ENCODE measurements around the gene CCDC142. TPM values are rescaled to one million over a fixed set of nuclear protein-coding genes. Genes with fewer than 3 reads are reported as not detected.

The CCDC142 gene
- total and polyA plus RNA-seq, 9 of the 15 experiments (the other 6 are each of a cell fraction or from before 2014, with no cell fraction given): 0.55 to 11.7 (median 7.2) TPM

DNA sequence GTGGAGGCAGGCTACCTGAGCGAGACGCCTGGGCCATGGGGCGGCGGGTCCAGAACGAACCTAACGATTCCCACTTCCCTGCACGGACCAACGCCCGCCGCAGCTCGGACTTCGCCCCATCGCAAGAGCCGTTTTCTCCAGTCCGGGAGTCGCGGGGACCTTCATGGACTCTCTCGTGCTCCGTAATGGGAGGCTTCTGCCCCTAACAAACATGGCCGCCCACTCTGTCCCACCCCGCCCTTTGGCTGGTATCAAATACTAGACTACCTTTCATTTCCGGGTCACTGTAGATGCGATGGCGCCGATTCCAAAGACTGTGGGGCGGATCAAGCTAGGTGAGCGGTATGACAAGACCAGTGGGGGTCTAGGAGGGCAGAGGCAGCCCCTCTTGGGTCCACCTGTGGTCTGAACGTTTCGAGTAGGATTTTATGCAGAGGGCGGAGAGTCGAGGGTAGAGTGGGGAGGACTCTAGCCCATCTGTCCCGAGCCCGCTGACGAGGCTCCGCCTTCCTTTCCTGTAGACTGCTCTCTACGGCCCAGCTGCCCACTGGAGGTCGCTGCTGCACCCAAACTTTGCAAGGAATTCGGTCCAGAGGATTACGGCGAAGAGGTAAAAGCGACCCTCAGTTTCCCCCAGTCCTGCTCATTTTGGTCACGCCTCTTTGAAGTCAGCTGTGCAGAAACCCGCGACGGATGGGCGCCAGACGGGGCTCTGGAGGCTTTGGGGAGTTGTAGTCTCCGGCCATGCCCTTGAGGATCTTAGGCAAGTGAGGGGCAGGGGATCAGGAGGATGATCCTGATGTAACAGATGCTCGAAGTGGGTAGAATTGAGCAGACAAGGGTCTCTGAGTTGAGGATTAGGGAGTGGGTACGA is at the start of gene CCDC142, which contains the start of gene TTC31 (continued):
- TF ChIP-seq, protein P1, sequence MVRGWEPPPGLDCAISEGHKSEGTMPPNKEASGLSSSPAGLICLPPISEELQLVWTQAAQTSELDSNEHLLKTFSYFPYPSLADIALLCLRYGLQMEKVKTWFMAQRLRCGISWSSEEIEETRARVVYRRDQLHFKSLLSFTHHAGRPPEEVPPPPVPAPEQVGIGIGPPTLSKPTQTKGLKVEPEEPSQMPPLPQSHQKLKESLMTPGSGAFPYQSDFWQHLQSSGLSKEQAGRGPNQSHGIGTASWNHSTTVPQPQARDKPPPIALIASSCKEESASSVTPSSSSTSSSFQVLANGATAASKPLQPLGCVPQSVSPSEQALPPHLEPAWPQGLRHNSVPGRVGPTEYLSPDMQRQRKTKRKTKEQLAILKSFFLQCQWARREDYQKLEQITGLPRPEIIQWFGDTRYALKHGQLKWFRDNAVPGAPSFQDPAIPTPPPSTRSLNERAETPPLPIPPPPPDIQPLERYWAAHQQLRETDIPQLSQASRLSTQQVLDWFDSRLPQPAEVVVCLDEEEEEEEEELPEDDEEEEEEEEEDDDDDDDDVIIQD (CRISPR knock-in tag; IDR thresholded peaks at IDR 0.05): no peak
- TF ChIP-seq, protein P2, sequence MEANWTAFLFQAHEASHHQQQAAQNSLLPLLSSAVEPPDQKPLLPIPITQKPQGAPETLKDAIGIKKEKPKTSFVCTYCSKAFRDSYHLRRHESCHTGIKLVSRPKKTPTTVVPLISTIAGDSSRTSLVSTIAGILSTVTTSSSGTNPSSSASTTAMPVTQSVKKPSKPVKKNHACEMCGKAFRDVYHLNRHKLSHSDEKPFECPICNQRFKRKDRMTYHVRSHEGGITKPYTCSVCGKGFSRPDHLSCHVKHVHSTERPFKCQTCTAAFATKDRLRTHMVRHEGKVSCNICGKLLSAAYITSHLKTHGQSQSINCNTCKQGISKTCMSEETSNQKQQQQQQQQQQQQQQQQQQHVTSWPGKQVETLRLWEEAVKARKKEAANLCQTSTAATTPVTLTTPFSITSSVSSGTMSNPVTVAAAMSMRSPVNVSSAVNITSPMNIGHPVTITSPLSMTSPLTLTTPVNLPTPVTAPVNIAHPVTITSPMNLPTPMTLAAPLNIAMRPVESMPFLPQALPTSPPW (CRISPR knock-in tag; IDR thresholded peaks at IDR 0.05): peak; percentile 78
- TF ChIP-seq THRAP3 (IDR thresholded peaks at IDR 0.05; ENCODE audit: borderline replicate concordance): no peak
- no peak for TF ChIP-seq MAFG (tag; conservative IDR thresholded peaks at IDR 0.05)
- peak; percentile 42; the same call in 1 of the 2 replicates for TF ChIP-seq ZNF584 (CRISPR knock-in tag; IDR thresholded peaks at IDR 0.05; ENCODE audit: low read depth)
- TF ChIP-seq, protein P3, sequence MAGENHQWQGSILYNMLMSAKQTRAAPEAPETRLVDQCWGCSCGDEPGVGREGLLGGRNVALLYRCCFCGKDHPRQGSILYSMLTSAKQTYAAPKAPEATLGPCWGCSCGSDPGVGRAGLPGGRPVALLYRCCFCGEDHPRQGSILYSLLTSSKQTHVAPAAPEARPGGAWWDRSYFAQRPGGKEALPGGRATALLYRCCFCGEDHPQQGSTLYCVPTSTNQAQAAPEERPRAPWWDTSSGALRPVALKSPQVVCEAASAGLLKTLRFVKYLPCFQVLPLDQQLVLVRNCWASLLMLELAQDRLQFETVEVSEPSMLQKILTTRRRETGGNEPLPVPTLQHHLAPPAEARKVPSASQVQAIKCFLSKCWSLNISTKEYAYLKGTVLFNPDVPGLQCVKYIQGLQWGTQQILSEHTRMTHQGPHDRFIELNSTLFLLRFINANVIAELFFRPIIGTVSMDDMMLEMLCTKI (IDR thresholded peaks at IDR 0.05; ENCODE audit: partially characterized antibody): no peak
- TF ChIP-seq, protein P4, sequence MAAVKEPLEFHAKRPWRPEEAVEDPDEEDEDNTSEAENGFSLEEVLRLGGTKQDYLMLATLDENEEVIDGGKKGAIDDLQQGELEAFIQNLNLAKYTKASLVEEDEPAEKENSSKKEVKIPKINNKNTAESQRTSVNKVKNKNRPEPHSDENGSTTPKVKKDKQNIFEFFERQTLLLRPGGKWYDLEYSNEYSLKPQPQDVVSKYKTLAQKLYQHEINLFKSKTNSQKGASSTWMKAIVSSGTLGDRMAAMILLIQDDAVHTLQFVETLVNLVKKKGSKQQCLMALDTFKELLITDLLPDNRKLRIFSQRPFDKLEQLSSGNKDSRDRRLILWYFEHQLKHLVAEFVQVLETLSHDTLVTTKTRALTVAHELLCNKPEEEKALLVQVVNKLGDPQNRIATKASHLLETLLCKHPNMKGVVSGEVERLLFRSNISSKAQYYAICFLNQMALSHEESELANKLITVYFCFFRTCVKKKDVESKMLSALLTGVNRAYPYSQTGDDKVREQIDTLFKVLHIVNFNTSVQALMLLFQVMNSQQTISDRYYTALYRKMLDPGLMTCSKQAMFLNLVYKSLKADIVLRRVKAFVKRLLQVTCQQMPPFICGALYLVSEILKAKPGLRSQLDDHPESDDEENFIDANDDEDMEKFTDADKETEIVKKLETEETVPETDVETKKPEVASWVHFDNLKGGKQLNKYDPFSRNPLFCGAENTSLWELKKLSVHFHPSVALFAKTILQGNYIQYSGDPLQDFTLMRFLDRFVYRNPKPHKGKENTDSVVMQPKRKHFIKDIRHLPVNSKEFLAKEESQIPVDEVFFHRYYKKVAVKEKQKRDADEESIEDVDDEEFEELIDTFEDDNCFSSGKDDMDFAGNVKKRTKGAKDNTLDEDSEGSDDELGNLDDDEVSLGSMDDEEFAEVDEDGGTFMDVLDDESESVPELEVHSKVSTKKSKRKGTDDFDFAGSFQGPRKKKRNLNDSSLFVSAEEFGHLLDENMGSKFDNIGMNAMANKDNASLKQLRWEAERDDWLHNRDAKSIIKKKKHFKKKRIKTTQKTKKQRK (IDR thresholded peaks at IDR 0.05; ENCODE audit: borderline replicate concordance, low read depth, low read length): no peak
- no peak for TF ChIP-seq ZNF165 (CRISPR knock-in tag; IDR thresholded peaks at IDR 0.05; ENCODE audit: borderline replicate concordance)
- TF ChIP-seq ZKSCAN1 (IDR thresholded peaks at IDR 0.05; ENCODE audit: low read depth, low read length): no peak
- no peak; a peak in 1 of 4 replicates for TF ChIP-seq KDM4B (IDR thresholded peaks at IDR 0.05; ENCODE audit: borderline replicate concordance in 2 of 2, low read depth in 1 of 2)
- TF ChIP-seq KLF1 (tag; IDR thresholded peaks at IDR 0.05): no peak
- TF ChIP-seq DMBX1 (CRISPR knock-in tag; IDR thresholded peaks at IDR 0.05; ENCODE audit: borderline replicate concordance): peak; percentile 26; the same call in 1 of the 2 replicates
- TF ChIP-seq PML (IDR thresholded peaks at IDR 0.05; ENCODE audit: low read length): peak; percentile 68
- no peak for TF ChIP-seq OTX1 (CRISPR knock-in tag; IDR thresholded peaks at IDR 0.05)
- no peak; the same call in 1 of the 2 replicates for TF ChIP-seq SMAD4 (CRISPR knock-in tag; conservative IDR thresholded peaks at IDR 0.05)

Measured in K562 (cell line).